HEK293T (cell line): Measurements from ENCODE around the gene IMPDH1.

Experiments used
- CTCF ChIA-PET: fragments of 350-600 bp; formaldehyde crosslinking; extraction: SDS; loops from one replicate; lab custom pipeline; 2021; ENCODE audit warnings: antibody characterized with exemption, inconsistent platforms; lab: Yijun Ruan, JAX
- POLR2A ChIA-PET: fragments of 350-600 bp; formaldehyde crosslinking; extraction: SDS; loops from one replicate; lab custom pipeline; 2020; ENCODE audit warnings: antibody characterized with exemption, inconsistent platforms; lab: Yijun Ruan, JAX
- DNase-seq: peaks from one replicate; pipeline ENCODE4 v3.0.0; 2012; ENCODE audit warnings: mixed read lengths; ENCODE audit errors: extremely low spot score
- ARNT ChIP-seq: fragments of 450-650 bp; IDR thresholded peaks from 2 replicates; pipeline ENCODE4 v1.6.1; 2017; ENCODE audit warnings: mild to moderate bottlenecking
- BHLHE40 ChIP-seq: fragments of 450-650 bp; IDR thresholded peaks from 2 replicates; pipeline ENCODE4 v1.6.1; 2016; ENCODE audit warnings: mild to moderate bottlenecking, moderate library complexity, borderline replicate concordance
- CTBP1 ChIP-seq: fragments of 450-650 bp; IDR thresholded peaks from 2 replicates; pipeline ENCODE4 v1.6.1; 2016; ENCODE audit warnings: borderline replicate concordance
- ELF4 ChIP-seq: fragments of 450-650 bp; IDR thresholded peaks from 2 replicates; pipeline ENCODE4 v1.6.1; 2017; ENCODE audit warnings: antibody characterized with exemption
- FOXA1 ChIP-seq: fragments of 450-650 bp; IDR thresholded peaks from 2 replicates; pipeline ENCODE4 v1.6.1; 2016; ENCODE audit warnings: mild to moderate bottlenecking
- FOXK2 ChIP-seq: fragments of 450-650 bp; IDR thresholded peaks from 2 replicates; pipeline ENCODE4 v1.6.1; 2016; ENCODE audit warnings: mild to moderate bottlenecking
- FOXM1 ChIP-seq: fragments of 450-650 bp; IDR thresholded peaks from 2 replicates; pipeline ENCODE4 v1.6.1; 2017; ENCODE audit warnings: mild to moderate bottlenecking, borderline replicate concordance
- HDGF ChIP-seq: fragments of 450-650 bp; IDR thresholded peaks from 2 replicates; pipeline ENCODE4 v1.6.1; 2017; ENCODE audit warnings: antibody characterized with exemption, borderline replicate concordance
- L3MBTL2 ChIP-seq: fragments of 450-650 bp; conservative IDR thresholded peaks from 2 replicates; pipeline ENCODE4 v1.6.1; 2016; ENCODE audit warnings: mild to moderate bottlenecking
- LEF1 ChIP-seq: fragments of 450-650 bp; IDR thresholded peaks from 2 replicates; pipeline ENCODE4 v1.6.1; 2017; ENCODE audit warnings: mild to moderate bottlenecking, borderline replicate concordance
- NFRKB ChIP-seq: fragments of 450-650 bp; IDR thresholded peaks from 2 replicates; pipeline ENCODE4 v1.6.1; 2016; ENCODE audit warnings: mild to moderate bottlenecking, moderate library complexity
- SP1 ChIP-seq: fragments of 450-650 bp; IDR thresholded peaks from 2 replicates; pipeline ENCODE4 v1.6.1; 2017
- SUZ12 ChIP-seq: fragments of 450-650 bp; IDR thresholded peaks from 2 replicates; pipeline ENCODE4 v1.6.1; 2016; ENCODE audit warnings: mild to moderate bottlenecking
- TARDBP ChIP-seq: fragments of 450-650 bp; IDR thresholded peaks from 2 replicates; pipeline ENCODE4 v1.6.1; 2016
- ZNF384 ChIP-seq: fragments of 450-650 bp; IDR thresholded peaks from 2 replicates; pipeline ENCODE4 v1.6.1; 2016
- TF ChIP-seq, protein P1 (sequence below): fragments of 450-650 bp; IDR thresholded peaks from 2 replicates; pipeline ENCODE4 v1.6.1; 2016

The IMPDH1 gene

DNA sequence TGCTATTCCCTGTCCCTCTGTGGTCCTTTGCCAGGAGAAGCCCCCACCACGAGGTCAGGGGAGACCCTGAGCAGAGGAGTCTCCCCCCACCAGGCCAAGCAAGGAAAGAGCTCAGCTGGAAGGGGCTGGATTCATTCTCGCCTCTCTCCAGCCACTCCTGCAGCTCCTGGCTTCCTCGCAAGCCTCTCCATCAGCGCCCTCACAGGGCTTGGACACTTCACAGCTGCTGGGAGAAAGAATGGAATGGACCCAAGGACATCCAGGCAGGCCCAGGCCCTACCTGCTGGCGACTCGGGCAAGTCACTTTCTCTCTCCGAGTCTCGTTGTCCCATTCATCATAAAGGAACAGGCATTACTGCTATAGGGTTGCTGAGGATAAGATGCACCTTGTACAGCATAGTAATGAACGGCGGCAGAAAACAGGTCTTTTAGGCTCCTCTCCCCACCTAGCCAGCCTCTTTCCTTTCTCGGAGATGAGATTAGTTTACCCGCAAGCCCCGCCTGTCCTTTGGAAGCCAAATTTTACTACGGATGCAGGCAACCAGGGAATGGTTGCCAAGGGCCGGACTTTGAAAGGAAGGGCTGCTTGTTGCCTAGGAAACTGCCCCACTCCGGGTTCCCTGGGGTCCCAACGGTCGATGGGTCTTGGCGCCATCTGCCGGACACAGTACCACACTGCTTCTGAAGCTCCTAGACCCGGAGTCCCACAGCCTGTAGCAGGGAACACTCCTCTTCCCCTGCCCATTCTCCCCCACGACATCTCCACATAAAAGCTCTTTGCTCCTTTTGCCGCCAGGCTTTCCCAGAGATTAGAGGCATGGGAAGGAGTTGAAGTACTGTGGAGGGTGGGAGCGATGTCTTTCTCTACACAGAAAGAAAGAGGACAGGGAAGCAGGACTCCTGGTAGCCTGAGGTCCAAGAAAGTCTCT, 22.3 kb downstream of the IMPDH1 start:
- TF ChIP-seq NFRKB (no peak), SP1 (no peak), FOXK2 (no peak), LEF1 (no peak), ZNF384 (no peak), SUZ12 (no peak), FOXA1 (no peak), BHLHE40 (no peak), HDGF (no peak), ELF4 (no peak)
- TF ChIP-seq, protein P1, sequence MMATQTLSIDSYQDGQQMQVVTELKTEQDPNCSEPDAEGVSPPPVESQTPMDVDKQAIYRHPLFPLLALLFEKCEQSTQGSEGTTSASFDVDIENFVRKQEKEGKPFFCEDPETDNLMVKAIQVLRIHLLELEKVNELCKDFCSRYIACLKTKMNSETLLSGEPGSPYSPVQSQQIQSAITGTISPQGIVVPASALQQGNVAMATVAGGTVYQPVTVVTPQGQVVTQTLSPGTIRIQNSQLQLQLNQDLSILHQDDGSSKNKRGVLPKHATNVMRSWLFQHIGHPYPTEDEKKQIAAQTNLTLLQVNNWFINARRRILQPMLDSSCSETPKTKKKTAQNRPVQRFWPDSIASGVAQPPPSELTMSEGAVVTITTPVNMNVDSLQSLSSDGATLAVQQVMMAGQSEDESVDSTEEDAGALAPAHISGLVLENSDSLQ, result no peak
- peak; percentile 93 for DNase-seq
- CTCF ChIA-PET, result interaction anchor here (0.7 to 5.7 kb wide), 11 partner anchors 9 to 43 kb away, joined by 3 to 122 read pairs (median 7); partner anchors contain the start of gene RBM28
- POLR2A ChIA-PET, result interaction anchor here (1.1 to 2.0 kb wide), 2 partner anchors 40 to 43 kb away, joined by 3 to 9 read pairs; partner anchors contain the start of gene RBM28

DNA sequence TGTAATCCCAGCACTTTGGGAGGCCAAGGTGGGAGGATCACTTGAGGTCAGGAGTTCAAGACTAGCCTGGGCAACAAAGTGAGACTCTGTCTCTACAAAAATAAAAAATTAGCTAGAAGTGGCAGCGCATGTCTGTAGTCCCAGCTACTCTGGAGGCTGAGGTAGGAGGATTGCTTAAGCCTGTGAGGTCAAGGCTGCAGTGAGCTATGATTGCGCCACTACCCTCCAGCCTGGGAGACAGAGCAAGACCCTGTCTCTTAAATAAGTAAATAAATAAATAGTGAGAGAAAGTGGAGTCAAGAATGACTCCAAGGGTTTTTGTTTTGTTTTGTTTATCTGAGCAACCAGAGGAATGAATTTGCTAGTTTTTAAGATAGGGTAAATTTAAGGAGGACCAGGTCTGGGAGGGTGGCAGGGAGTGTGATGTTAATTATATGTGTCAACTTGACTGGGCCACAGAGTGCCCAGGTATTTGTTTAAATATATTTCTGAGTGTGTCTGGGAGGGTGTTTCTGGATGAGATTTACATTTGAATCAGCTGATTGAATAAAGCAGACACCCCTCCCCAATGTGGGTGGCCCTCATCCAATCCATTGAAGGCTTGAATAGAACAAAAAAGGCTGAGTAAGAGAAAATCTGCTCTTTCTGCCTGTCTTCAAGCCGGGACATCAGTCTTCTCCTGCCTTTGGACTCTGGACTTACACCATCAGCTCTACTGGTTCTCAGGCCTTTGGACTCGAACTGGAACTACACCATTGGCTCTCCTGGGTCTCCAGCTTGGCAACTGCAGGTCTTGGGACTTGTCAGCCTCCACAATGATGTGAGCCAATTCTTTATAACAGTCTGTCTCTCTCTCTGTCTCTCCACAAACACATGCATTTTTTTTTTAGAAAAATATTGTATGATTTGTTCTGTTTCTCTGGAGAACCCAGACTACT, 23.5 kb downstream of the IMPDH1 start:
- no peak for TF ChIP-seq ARNT
- no peak for TF ChIP-seq ZNF384
- no peak for TF ChIP-seq SP1
- no peak for TF ChIP-seq BHLHE40
- TF ChIP-seq, protein P1, result no peak
- TF ChIP-seq FOXK2, result no peak
- TF ChIP-seq FOXM1, result no peak
- CTCF ChIA-PET, result interaction anchor here (0.7 to 5.7 kb wide), 4 partner anchors 10 to 42 kb away, joined by 8 to 122 read pairs (median 14); partner anchors contain the start of gene RBM28
- POLR2A ChIA-PET, result interaction anchor here (0.6 to 2.0 kb wide), 2 partner anchors 29 to 42 kb away, joined by 3 to 9 read pairs; partner anchors contain the start of gene RBM28
- no peak for DNase-seq

DNA sequence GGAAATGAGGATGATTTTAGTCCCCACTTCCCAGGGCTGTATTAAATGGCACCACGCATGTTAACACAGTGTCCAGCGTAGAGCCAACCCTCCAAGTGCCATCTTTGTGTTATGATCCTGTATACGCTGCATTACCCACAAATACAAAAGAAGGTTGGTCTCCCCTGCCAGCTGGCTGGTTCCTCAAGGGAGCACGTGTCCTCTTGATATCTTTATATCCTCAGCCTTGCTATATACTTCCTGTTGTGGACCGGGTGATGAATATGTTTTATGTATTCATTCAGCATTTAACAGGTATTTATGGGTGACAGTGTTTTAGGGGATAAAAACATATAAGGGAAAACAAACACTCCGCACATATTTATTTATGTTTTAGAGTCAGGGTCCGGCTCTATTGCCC, 25.1 kb downstream of the IMPDH1 start:
- TF ChIP-seq ZNF384, result no peak
- TF ChIP-seq BHLHE40, result no peak
- TF ChIP-seq L3MBTL2, result no peak
- ChIA-PET POLR2A (no interaction called here), CTCF (interaction anchor here (5.7 kb wide), 1 partner anchor 36 kb away, joined by 122 read pairs; no protein-coding TSS in a partner anchor)
- DNase-seq, result no peak

DNA sequence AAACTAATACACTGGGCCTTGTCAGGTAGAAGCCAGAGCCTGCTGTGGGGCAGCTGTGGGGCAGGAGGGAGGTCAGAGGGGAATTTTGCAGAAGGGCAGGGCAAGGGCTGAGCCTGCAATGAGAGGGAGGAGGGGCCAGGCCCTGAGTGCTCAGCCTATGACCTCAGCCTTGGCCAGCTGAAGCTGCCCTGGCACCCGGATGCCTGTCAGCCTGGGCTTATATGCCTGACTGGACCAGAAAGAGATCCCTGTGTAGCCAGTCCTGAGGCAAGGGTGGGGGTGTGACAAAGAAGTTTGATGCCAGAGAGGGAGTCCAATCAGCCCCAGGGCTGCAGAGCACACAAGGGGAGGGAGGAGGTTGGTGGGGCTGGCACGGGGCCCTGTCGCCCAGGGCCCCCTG, 26.0 kb downstream of the IMPDH1 start:
- no peak for DNase-seq
- ChIA-PET CTCF (interaction anchor here (0.8 to 3.7 kb wide), 2 partner anchors 10 to 36 kb away, joined by 3 to 36 read pairs; no protein-coding TSS in a partner anchor), POLR2A (interaction anchor here (1.0 kb wide), 1 partner anchor 39 kb away, joined by 3 read pairs; no protein-coding TSS in a partner anchor)
- TF ChIP-seq L3MBTL2 (no peak), FOXA1 (no peak), TARDBP (no peak), SP1 (no peak), CTBP1 (no peak), ARNT (no peak)
- TF ChIP-seq, protein P1, result no peak

DNA sequence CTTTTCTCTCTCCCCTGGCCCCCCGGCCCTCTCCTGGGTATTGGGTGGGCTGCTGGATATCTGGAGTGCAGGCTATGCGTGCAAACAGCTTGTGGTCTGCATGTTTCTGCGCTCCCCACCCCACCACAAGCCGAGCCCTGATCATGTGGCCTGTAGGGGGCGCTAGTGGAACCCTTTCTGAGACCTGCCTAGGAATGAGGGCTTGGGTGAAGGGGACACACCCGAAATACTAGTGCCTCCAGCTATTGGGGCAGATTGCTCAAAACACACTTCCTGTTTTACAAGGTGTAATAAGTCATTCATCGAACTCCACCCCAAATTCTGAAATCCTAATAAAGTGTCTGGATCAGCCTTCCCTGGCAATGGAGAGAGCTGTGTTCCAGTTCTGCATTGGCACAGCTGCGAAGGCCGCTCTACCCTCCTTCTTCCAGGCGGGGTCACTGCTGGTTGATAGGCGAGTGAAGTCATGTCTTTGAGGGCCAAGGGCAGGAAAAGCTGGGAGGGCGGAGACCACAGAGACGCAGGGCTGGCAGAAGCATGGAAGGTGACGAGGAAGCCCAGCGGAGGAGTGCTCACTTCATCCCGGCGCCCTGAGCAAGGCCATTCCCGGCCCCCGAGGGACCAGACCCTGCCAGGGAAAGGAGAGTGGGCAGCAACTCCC, 28.5 kb downstream of the IMPDH1 start:
- CTCF ChIA-PET, result interaction anchor here (0.6 to 3.7 kb wide), 33 partner anchors 8 to 233 kb away, joined by 3 to 36 read pairs (median 5); partner anchors contain the start of genes HILPDA and RBM28
- POLR2A ChIA-PET, result interaction anchor here (1.1 to 1.3 kb wide), 2 partner anchors 37 to 95 kb away, joined by 3 to 8 read pairs; partner anchors contain the start of genes METTL2B and RBM28
- peak; percentile 81 for DNase-seq
- TF ChIP-seq SUZ12 (no peak), ELF4 (no peak), FOXK2 (no peak), FOXM1 (no peak), LEF1 (no peak), FOXA1 (no peak), TARDBP (no peak), CTBP1 (no peak), ARNT (no peak), BHLHE40 (no peak), SP1 (no peak), L3MBTL2 (no peak), HDGF (no peak), ZNF384 (no peak)
- TF ChIP-seq, protein P1, result no peak
